GM06990 (cell line): ENCODE results near the gene CXorf58.

Source experiments
- DNase-seq: peaks from one replicate; pipeline ENCODE4 v3.0.0-alpha.2; 2011; ENCODE audit not compliant: insufficient read length; ENCODE audit errors: extremely low read depth
- H3K27me3 ChIP-seq: replicated peaks from 2 replicates; pipeline ENCODE4 v1.6.0; 2011; ENCODE audit warnings: low read length; ENCODE audit not compliant: control insufficient read depth, insufficient read depth
- H3K36me3 ChIP-seq: 2 replicates; pipeline ENCODE4 v1.5.1; 2011; ENCODE audit warnings: low read length; ENCODE audit not compliant: control insufficient read depth, insufficient read depth
- H3K4me3 ChIP-seq: replicated peaks from 2 replicates; pipeline ENCODE4 v1.5.1; 2011; ENCODE audit warnings: low read depth, mild to moderate bottlenecking, control low read depth, low read length
- CTCF ChIP-seq: IDR thresholded peaks from 2 replicates; pipeline ENCODE4 v1.5.1; 2011; ENCODE audit warnings: low read length, control low read depth, mild to moderate bottlenecking, inconsistent platforms; ENCODE audit not compliant: insufficient read depth, poor library complexity, severe bottlenecking

Gene CXorf58

GRCh38 chrX:23938690-23939089 is 30.9 kb downstream of the CXorf58 start:
- Histone ChIP-seq H3K27me3 (no peaks in the 10 kb centered on the region), H3K36me3 (no peaks in the 10 kb centered on the region), H3K4me3 (no peak overlapping the region)
- TF ChIP-seq CTCF: no peak
- no peak for DNase-seq

GRCh38 chrX:23939203-23939602 is 31.4 kb downstream of the CXorf58 start:
- no peak for DNase-seq

GRCh38 chrX:23944234-23944633 is 36.4 kb downstream of the CXorf58 start:
- H3K27me3 ChIP-seq: no peaks in the 10 kb centered on the region
- no peak for DNase-seq
- H3K36me3 ChIP-seq: no peaks in the 10 kb centered on the region
- TF ChIP-seq CTCF: no peak
- no peak overlapping the region for H3K4me3 ChIP-seq

More at GRCh38 chrX:23939203-23939602, 31.4 kb downstream of the CXorf58 start:
- Histone ChIP-seq H3K27me3 (no peaks in the 10 kb centered on the region), H3K4me3 (no peak overlapping the region), H3K36me3 (no peaks in the 10 kb centered on the region)
- no peak for TF ChIP-seq CTCF

- H3K4me3 ChIP-seq: no peak overlapping the region
- TF ChIP-seq CTCF: no peak
- H3K36me3 ChIP-seq: no peaks in the 10 kb centered on the region
- no peaks in the 10 kb centered on the region for H3K27me3 ChIP-seq
- DNase-seq: no peak
Measured at GRCh38 chrX:23945206-23945605, 37.4 kb downstream of the CXorf58 start.

- DNase-seq: no peak
- no peak for TF ChIP-seq CTCF
- Histone ChIP-seq H3K36me3 (no peaks in the 10 kb centered on the region), H3K4me3 (no peak overlapping the region), H3K27me3 (no peaks in the 10 kb centered on the region)
Measured at GRCh38 chrX:23952391-23952790, 44.6 kb downstream of the CXorf58 start.

- TF ChIP-seq CTCF: no peak
- peak; percentile 24 for DNase-seq
- no peaks in the 10 kb centered on the region for H3K36me3 ChIP-seq
- peak overlapping the region; percentile 37 for H3K4me3 ChIP-seq
- H3K27me3 ChIP-seq: no peaks in the 10 kb centered on the region
Measured at GRCh38 chrX:23952984-23953907, 45.4 kb downstream of the CXorf58 start.
